CD14-positive monocyte (primary cell): ENCODE measurements around the gene DPF1. TPM values are rescaled to one million over a fixed set of nuclear protein-coding genes. Genes with fewer than 3 reads are reported as not detected.

Experiments
- DNase-seq, 3 donors: peaks; one replicate each; pipeline ENCODE4 v3.0.0-alpha.2; 2011 to 2022
- H2AFZ ChIP-seq: 2 replicates; pipeline ENCODE4 v1.6.0; 2012; ENCODE audit warnings: mild to moderate bottlenecking, low read depth, low read length, inconsistent platforms; ENCODE audit not compliant: insufficient read depth, poor library complexity, severe bottlenecking
- H3K27ac ChIP-seq, 2 donors: 1 replicate in 1 of 2; 2 replicates in 1 of 2; pipeline ENCODE4 v1.5.1; 2012 to 2013; ENCODE audit warnings: low read length in 2 of 2, control low read depth in 1 of 2, inconsistent platforms in 1 of 2, low read depth in 1 of 2, mild to moderate bottlenecking in 1 of 2
- H3K27me3 ChIP-seq, 2 donors: one replicate each; pipeline versions ENCODE4 v1.6.0 to v1.6.1; 2011 to 2013; ENCODE audit warnings: low read length in 2 of 2; ENCODE audit not compliant: control insufficient read depth in 2 of 2, insufficient read depth in 2 of 2
- H3K36me3 ChIP-seq, 2 donors: replicated peaks in 1 of 2; 1 replicate in 1 of 2; 2 replicates in 1 of 2; pipeline versions ENCODE4 v1.5.1 to v1.6.1; 2012 to 2013; ENCODE audit warnings: low read length in 2 of 2, control low read depth in 1 of 2, inconsistent platforms in 1 of 2, mild to moderate bottlenecking in 1 of 2; ENCODE audit not compliant: insufficient read depth in 2 of 2, control insufficient read depth in 1 of 2
- H3K4me1 ChIP-seq, 2 donors: 1 replicate in 1 of 2; 2 replicates in 1 of 2; pipeline versions ENCODE4 v1.5.1 to v1.6.1; 2012 to 2013; ENCODE audit warnings: low read length in 2 of 2, control low read depth in 1 of 2, inconsistent platforms in 1 of 2, mild to moderate bottlenecking in 1 of 2, moderate library complexity in 1 of 2; ENCODE audit not compliant: insufficient read depth in 2 of 2, control insufficient read depth in 1 of 2
- H3K4me2 ChIP-seq: replicated peaks from 2 replicates; pipeline ENCODE3; 2012; ENCODE audit warnings: low read length, moderate library complexity, mild to moderate bottlenecking; ENCODE audit not compliant: poor library complexity, severe bottlenecking; ENCODE audit errors: extremely low read depth
- H3K4me3 ChIP-seq, 3 experiments: fragments of 200-600 bp in 1 of 3; sonication (generic) in 1 of 3; replicated peaks in 1 of 3; 1 replicate in 2 of 3; 2 replicates in 1 of 3; pipeline ENCODE4 v1.5.1; 2011 to 2013; ENCODE audit warnings: low read length in 3 of 3, mild to moderate bottlenecking in 3 of 3, control low read depth in 2 of 3, low read depth in 2 of 3, inconsistent platforms in 1 of 3, moderate library complexity in 1 of 3
- H3K79me2 ChIP-seq: 2 replicates; pipeline ENCODE4 v1.6.0; 2012; ENCODE audit warnings: mild to moderate bottlenecking, control low read depth, inconsistent platforms, low read length, moderate library complexity; ENCODE audit not compliant: insufficient read depth
- H3K9ac ChIP-seq: 2 replicates; pipeline ENCODE4 v1.6.0; 2017; ENCODE audit warnings: low read length, mild to moderate bottlenecking; ENCODE audit not compliant: insufficient read depth, poor library complexity, severe bottlenecking
- H3K9me3 ChIP-seq, 2 donors: replicated peaks in 1 of 2; 1 replicate in 1 of 2; 2 replicates in 1 of 2; pipeline versions ENCODE4 v1.5.1 to v1.6.1; 2012 to 2013; ENCODE audit warnings: low read length in 2 of 2, control low read depth in 1 of 2; ENCODE audit not compliant: control insufficient read depth in 1 of 2, insufficient read depth in 1 of 2
- H4K20me1 ChIP-seq: 2 replicates; pipeline ENCODE4 v1.6.0; 2012; ENCODE audit warnings: mild to moderate bottlenecking, low read length, control low read depth, moderate library complexity; ENCODE audit not compliant: insufficient read depth
- H3K27ac Mint-ChIP-seq, 7 donors: one replicate each; pipeline ENCODE4 v1.8.0; 2020; ENCODE audit warnings: mild to moderate bottlenecking in 7 of 7, mixed read lengths in 7 of 7, moderate library complexity in 6 of 7, inconsistent platforms in 2 of 7
- H3K27me3 Mint-ChIP-seq, 3 donors: one replicate each; pipeline ENCODE4 v1.8.0; 2021 to 2022; ENCODE audit warnings: low read depth in 3 of 3, mild to moderate bottlenecking in 3 of 3, mixed read lengths in 3 of 3, moderate library complexity in 3 of 3, inconsistent platforms in 1 of 3
- H3K36me3 Mint-ChIP-seq, 2 donors: one replicate each; pipeline ENCODE4 v1.8.0; 2020; ENCODE audit warnings: mixed read lengths in 2 of 2, inconsistent platforms in 1 of 2, mild to moderate bottlenecking in 1 of 2
- H3K4me1 Mint-ChIP-seq: one replicate; pipeline ENCODE4 v1.8.0; 2020; ENCODE audit warnings: mild to moderate bottlenecking, mixed read lengths
- H3K4me3 Mint-ChIP-seq, 2 donors: one replicate each; pipeline ENCODE4 v1.8.0; 2020; ENCODE audit warnings: mild to moderate bottlenecking in 2 of 2, mixed read lengths in 2 of 2, moderate library complexity in 1 of 2
- H3K9me3 Mint-ChIP-seq, 7 donors: one replicate each; pipeline ENCODE4 v1.8.0; 2020 to 2022; ENCODE audit warnings: mixed read lengths in 7 of 7, mild to moderate bottlenecking in 6 of 7, moderate library complexity in 6 of 7, inconsistent platforms in 2 of 7
- CTCF ChIP-seq: fragments of 200-600 bp; IDR thresholded peaks from one replicate; pipeline ENCODE4 v1.8.0; 2022; ENCODE audit warnings: antibody characterized with exemption, mild to moderate bottlenecking
- WGBS: methylation state at CpG from one replicate; pipeline ENCODE4 v1.1.5; 2013; ENCODE audit warnings: missing lambda C conversion rate; ENCODE audit not compliant: insufficient coverage; 5-methylcytosine and 5-hydroxymethylcytosine counted together
- intact Hi-C, 2 donors: fragments of 100-400 bp; cut with micrococcal nuclease; formaldehyde crosslinking; loops; one replicate each; pipeline versions ENCODE4 v1.15.0 to v1.15.1; 2023
- polyA plus RNA-seq, 3 donors: library from polyadenylated mRNA; depleted of rRNA in 1 of 3; unstranded in 2 of 3; stranded (reverse) in 1 of 3; fragments of 300-500 nt in 2 of 3; fragments of >200 nt in 1 of 3; fragmentation: Illumina TruSeq in 2 of 3; gene quantifications; 1 replicate in 2 of 3; 2 replicates in 1 of 3; pipeline ENCODE4 v1.2.3, GENCODE V29; 2012 to 2021

The DPF1 gene
- polyA plus RNA-seq, 3 donors: not detected

- Histone ChIP-seq H3K4me1 (no peaks in the 10 kb centered on the region), H3K4me2 (no peak overlapping the region), H3K27me3 (no peaks in the 10 kb centered on the region), H3K36me3 (peaks cover 13 to 18% of the 10 kb centered on the region in 2 donors), H3K9ac (no peak overlapping the region), H3K27ac (no peak overlapping the region), H3K79me2 (no peaks in the 10 kb centered on the region), H2AFZ (no peak overlapping the region), H4K20me1 (no peaks in the 10 kb centered on the region), H3K9me3 (no peaks in the 10 kb centered on the region), H3K4me3 (no peak overlapping the region)
- intact Hi-C loops: no loop called here
- no peak for TF ChIP-seq CTCF
- H3K9me3 Mint-ChIP-seq: peaks cover 0 to 15% (median 4%) of the 10 kb centered on the region in 7 donors
- H3K4me1 Mint-ChIP-seq: peaks cover 2% of the 10 kb centered on the region
- WGBS: 97% methylated on average over 25 of the region's 25 CpGs
- DNase-seq: no peak
- no peak overlapping the region for H3K4me3 Mint-ChIP-seq
- H3K36me3 Mint-ChIP-seq: peaks cover 39 to 57% of the 10 kb centered on the region in 2 donors
- peaks cover 0 to 2% (median 0%) of the 10 kb centered on the region in 3 donors for H3K27me3 Mint-ChIP-seq
- peak overlapping the region in 1 of 7 donors; percentile 2 for H3K27ac Mint-ChIP-seq
These were observed 25.9 kb downstream of the DPF1 start for GRCh38 chr19:38197937-38198704.

GRCh38 chr19:38196948-38197656 is 26.9 kb downstream of the DPF1 start:
- no peaks in the 10 kb centered on the region for H3K9me3 ChIP-seq
- H3K79me2 ChIP-seq: no peaks in the 10 kb centered on the region
- 98% methylated on average over 23 of the region's 23 CpGs for WGBS
- Mint-ChIP-seq H3K36me3 (peaks cover 36 to 52% of the 10 kb centered on the region in 2 donors), H3K9me3 (peaks cover 0 to 15% (median 4%) of the 10 kb centered on the region in 7 donors), H3K27ac (no peak overlapping the region), H3K4me1 (peaks cover 2% of the 10 kb centered on the region), H3K4me3 (no peak overlapping the region), H3K27me3 (peaks cover 0 to 2% (median 0%) of the 10 kb centered on the region in 3 donors)
- no peaks in the 10 kb centered on the region for H4K20me1 ChIP-seq
- no peak overlapping the region for H3K4me3 ChIP-seq
- no peak overlapping the region for H3K4me2 ChIP-seq
- peaks cover 8 to 13% of the 10 kb centered on the region in 2 donors for H3K36me3 ChIP-seq
- no peak for DNase-seq
- H2AFZ ChIP-seq: no peak overlapping the region
- no peaks in the 10 kb centered on the region for H3K27me3 ChIP-seq
- H3K4me1 ChIP-seq: no peaks in the 10 kb centered on the region
- intact Hi-C loops: no loop called here
- H3K27ac ChIP-seq: no peak overlapping the region
- no peak overlapping the region for H3K9ac ChIP-seq
- no peak for TF ChIP-seq CTCF
